ENCODE results near the gene NOD2. TPM values are rescaled to one million over a fixed set of nuclear protein-coding genes. Genes with fewer than 3 reads are reported as not detected.

The NOD2 gene
- total RNA-seq, 4 donors from 2014 or later: 33.8 to 66.2 (median 48.6) TPM

- H3K27ac ChIP-seq: no peak overlapping the region
- H3K36me3 ChIP-seq: peaks cover 4% of the 10 kb centered on the region
- H3K4me3 ChIP-seq: no peak overlapping the region
- TF ChIP-seq POLR2A (IDR thresholded peaks at IDR 0.05) (no peak), CTCF (IDR thresholded peaks at IDR 0.05) (no peak), EP300 (IDR thresholded peaks at IDR 0.05) (no peak), POLR2AphosphoS5 (IDR thresholded peaks at IDR 0.05) (no peak)
- no peak for DNase-seq (ENCODE audit: low spot score in 2 of 2)
- peaks cover 8% of the 10 kb centered on the region for H3K4me1 ChIP-seq
- no peaks in the 10 kb centered on the region for H3K27me3 ChIP-seq
- 80% methylated on average over 8 of the region's 8 CpGs for WGBS
- no peaks in the 10 kb centered on the region for H3K9me3 ChIP-seq
Observed at GRCh38 chr16:50709061-50709684, 15.8 kb downstream of the NOD2 start.

- H3K4me1 ChIP-seq: peaks cover 8% of the 10 kb centered on the region
- TF ChIP-seq EP300 (IDR thresholded peaks at IDR 0.05): no peak
- no peak for TF ChIP-seq POLR2A (IDR thresholded peaks at IDR 0.05)
- no peak for TF ChIP-seq CTCF (IDR thresholded peaks at IDR 0.05)
- no peak for TF ChIP-seq POLR2AphosphoS5 (IDR thresholded peaks at IDR 0.05)
- peaks cover 4% of the 10 kb centered on the region for H3K36me3 ChIP-seq
- no peaks in the 10 kb centered on the region for H3K9me3 ChIP-seq
- H3K27me3 ChIP-seq: no peaks in the 10 kb centered on the region
- no peak overlapping the region for H3K27ac ChIP-seq
- WGBS: 98% methylated on average over 5 of the region's 5 CpGs
- DNase-seq (ENCODE audit: low spot score in 2 of 2): no peak
- no peak overlapping the region for H3K4me3 ChIP-seq
Observed at GRCh38 chr16:50709980-50710379, 16.6 kb downstream of the NOD2 start.

- H3K36me3 ChIP-seq: peaks cover 4% of the 10 kb centered on the region
- H3K9me3 ChIP-seq: no peaks in the 10 kb centered on the region
- TF ChIP-seq POLR2AphosphoS5 (IDR thresholded peaks at IDR 0.05): no peak
- TF ChIP-seq POLR2A (IDR thresholded peaks at IDR 0.05): no peak
- no peak for TF ChIP-seq CTCF (IDR thresholded peaks at IDR 0.05)
- no peak for TF ChIP-seq EP300 (IDR thresholded peaks at IDR 0.05)
- H3K4me3 ChIP-seq: no peak overlapping the region
- WGBS: 95% methylated on average over 14 of the region's 21 CpGs
- DNase-seq (ENCODE audit: low spot score in 2 of 2): no peak
- no peaks in the 10 kb centered on the region for H3K27me3 ChIP-seq
- no peak overlapping the region for H3K27ac ChIP-seq
- H3K4me1 ChIP-seq: peaks cover 11% of the 10 kb centered on the region
Observed at GRCh38 chr16:50711040-50711439, 17.6 kb downstream of the NOD2 start.

GRCh38 chr16:50711862-50712559 is 18.6 kb downstream of the NOD2 start:
- TF ChIP-seq CTCF (IDR thresholded peaks at IDR 0.05) (no peak), EP300 (IDR thresholded peaks at IDR 0.05) (no peak), POLR2A (IDR thresholded peaks at IDR 0.05) (no peak), POLR2AphosphoS5 (IDR thresholded peaks at IDR 0.05) (no peak)
- Histone ChIP-seq H3K27ac (no peak overlapping the region), H3K4me3 (no peak overlapping the region), H3K36me3 (peaks cover 4% of the 10 kb centered on the region), H3K27me3 (no peaks in the 10 kb centered on the region), H3K4me1 (peaks cover 13% of the 10 kb centered on the region), H3K9me3 (no peaks in the 10 kb centered on the region)
- WGBS: 90% methylated on average over 4 of the region's 25 CpGs
- no peak for DNase-seq (ENCODE audit: low spot score in 2 of 2)

GRCh38 chr16:50712560-50712898 is 19.1 kb downstream of the NOD2 start:
- TF ChIP-seq POLR2AphosphoS5 (IDR thresholded peaks at IDR 0.05) (no peak), EP300 (IDR thresholded peaks at IDR 0.05) (no peak), CTCF (IDR thresholded peaks at IDR 0.05) (no peak), POLR2A (IDR thresholded peaks at IDR 0.05) (no peak)
- DNase-seq (ENCODE audit: low spot score in 2 of 2): no peak
- peaks cover 13% of the 10 kb centered on the region for H3K4me1 ChIP-seq
- no peak overlapping the region for H3K27ac ChIP-seq
- H3K36me3 ChIP-seq: peaks cover 4% of the 10 kb centered on the region
- no peaks in the 10 kb centered on the region for H3K27me3 ChIP-seq
- WGBS: 87% methylated on average over 3 of the region's 3 CpGs
- no peak overlapping the region for H3K4me3 ChIP-seq
- H3K9me3 ChIP-seq: no peaks in the 10 kb centered on the region

Measured in suprapubic skin (tissue), 4 donors.